HG03097 (cell line): Measurements from ENCODE around the gene PLA2G4E.

ENCODE experiments used
- ATAC-seq: cut with Tn5 transposase; IDR thresholded peaks from one replicate; pipeline ENCODE4 v1.9.1; 2021; ENCODE audit not compliant: unreplicated experiment, low FRiP score

PLA2G4E gene

GRCh38 chr15:42053010-42053409, 32.2 kb upstream of the PLA2G4E start:
- no peak for ATAC-seq

- ATAC-seq: no peak
These were observed 29.8 kb upstream of the PLA2G4E start for GRCh38 chr15:42050484-42051255.

- ATAC-seq: no peak
These were observed 28.0 kb upstream of the PLA2G4E start for GRCh38 chr15:42048821-42049200.

GRCh38 chr15:42048080-42048820, 27.4 kb upstream of the PLA2G4E start:
- no peak for ATAC-seq

- ATAC-seq: no peak
These were observed 25.8 kb upstream of the PLA2G4E start for GRCh38 chr15:42046597-42046996.

GRCh38 chr15:42045211-42045615, 24.4 kb upstream of the PLA2G4E start:
- no peak for ATAC-seq

- ATAC-seq: no peak
These were observed 22.0 kb upstream of the PLA2G4E start for GRCh38 chr15:42042602-42043400.

GRCh38 chr15:42038401-42038800, 17.6 kb upstream of the PLA2G4E start:
- ATAC-seq: no peak

GRCh38 chr15:42037656-42038055, 16.8 kb upstream of the PLA2G4E start:
- no peak for ATAC-seq

- ATAC-seq: no peak
These were observed 16.1 kb upstream of the PLA2G4E start for GRCh38 chr15:42036966-42037365.

GRCh38 chr15:42036112-42036905, 15.5 kb upstream of the PLA2G4E start:
- ATAC-seq: no peak

- peak; percentile 48 for ATAC-seq
These were observed 14.6 kb upstream of the PLA2G4E start for GRCh38 chr15:42035435-42035761.

- no peak for ATAC-seq
These were observed 14.0 kb upstream of the PLA2G4E start for GRCh38 chr15:42034628-42035434.

- no peak for ATAC-seq
These were observed 12.5 kb upstream of the PLA2G4E start for GRCh38 chr15:42033214-42033873.

- no peak for ATAC-seq
These were observed 11.8 kb upstream of the PLA2G4E start for GRCh38 chr15:42032376-42033213.

GRCh38 chr15:42031198-42031915, 10.5 kb upstream of the PLA2G4E start:
- no peak for ATAC-seq

- no peak for ATAC-seq
These were observed 6.7 kb upstream of the PLA2G4E start for GRCh38 chr15:42027521-42027920.

- no peak for ATAC-seq
These were observed 3.5 kb upstream of the PLA2G4E start for GRCh38 chr15:42024303-42024702.
